IPS-20b (cell line): ENCODE results near the gene AFG1L.
"Not testable (repeated sequence)": the region's sequence is repeated elsewhere in the genome, so short reads cannot be mapped to it uniquely, and the experiment has no call there.

Experiments used
- H3K27ac ChIP-seq: one replicate; pipeline ENCODE4 v1.5.1; 2013; ENCODE audit warnings: low read length
- H3K27me3 ChIP-seq: 2 replicates; pipeline ENCODE4 v1.6.1; 2013; ENCODE audit warnings: mild to moderate bottlenecking, low read length, inconsistent platforms; ENCODE audit not compliant: insufficient read depth
- H3K36me3 ChIP-seq: 2 replicates; pipeline ENCODE4 v1.6.1; 2013; ENCODE audit warnings: low read depth, mild to moderate bottlenecking, inconsistent platforms, low read length, moderate library complexity; ENCODE audit not compliant: insufficient read depth
- H3K4me1 ChIP-seq: 2 replicates; pipeline ENCODE4 v1.6.1; 2013; ENCODE audit warnings: mild to moderate bottlenecking, control low read depth, inconsistent platforms, low read length, moderate library complexity; ENCODE audit not compliant: insufficient read depth
- H3K4me3 ChIP-seq: 2 replicates; pipeline ENCODE4 v1.5.1; 2013; ENCODE audit warnings: mild to moderate bottlenecking, low read length, inconsistent platforms
- H3K9ac ChIP-seq: 2 replicates; pipeline ENCODE4 v1.6.1; 2013; ENCODE audit warnings: low read depth, mild to moderate bottlenecking, inconsistent platforms, low read length, moderate library complexity
- H3K9me3 ChIP-seq: 2 replicates; pipeline ENCODE4 v1.6.1; 2013; ENCODE audit warnings: mild to moderate bottlenecking, low read depth, low read length, inconsistent platforms; ENCODE audit not compliant: insufficient read depth

The AFG1L gene

GRCh38 chr6:108330221-108330785 lies 35.4 kb downstream of the AFG1L start:
- H3K4me3 ChIP-seq, H3K27ac ChIP-seq, H3K36me3 ChIP-seq, H3K9me3 ChIP-seq, H3K4me1 ChIP-seq, H3K27me3 ChIP-seq, H3K9ac ChIP-seq: not testable (repeated sequence)

GRCh38 chr6:108330806-108331205 lies 36.0 kb downstream of the AFG1L start:
- Histone ChIP-seq H3K4me3 (no peak overlapping the region), H3K9ac (no peak overlapping the region), H3K27me3 (no peaks in the 10 kb centered on the region), H3K9me3 (no peaks in the 10 kb centered on the region), H3K27ac (no peak overlapping the region), H3K4me1 (no peaks in the 10 kb centered on the region), H3K36me3 (no peaks in the 10 kb centered on the region)

- no peak overlapping the region for H3K4me3 ChIP-seq
- no peaks in the 10 kb centered on the region for H3K4me1 ChIP-seq
- no peak overlapping the region for H3K9ac ChIP-seq
- no peaks in the 10 kb centered on the region for H3K36me3 ChIP-seq
- H3K27ac ChIP-seq = no peak overlapping the region
- H3K9me3 ChIP-seq = no peaks in the 10 kb centered on the region
- no peaks in the 10 kb centered on the region for H3K27me3 ChIP-seq
Observed at GRCh38 chr6:108331982-108332381, 37.1 kb downstream of the AFG1L start.

- Histone ChIP-seq H3K36me3 (no peaks in the 10 kb centered on the region), H3K4me1 (no peaks in the 10 kb centered on the region), H3K4me3 (no peak overlapping the region), H3K9ac (no peak overlapping the region), H3K27ac (no peak overlapping the region), H3K27me3 (no peaks in the 10 kb centered on the region), H3K9me3 (no peaks in the 10 kb centered on the region)
Observed at GRCh38 chr6:108336971-108337370, 42.1 kb downstream of the AFG1L start.

- Histone ChIP-seq H3K9ac (no peak overlapping the region), H3K4me1 (no peaks in the 10 kb centered on the region), H3K36me3 (no peaks in the 10 kb centered on the region), H3K4me3 (no peak overlapping the region), H3K27me3 (no peaks in the 10 kb centered on the region), H3K9me3 (no peaks in the 10 kb centered on the region), H3K27ac (no peak overlapping the region)
Observed at GRCh38 chr6:108337721-108338120, 42.9 kb downstream of the AFG1L start.

- Histone ChIP-seq H3K27ac (no peak overlapping the region), H3K9ac (no peak overlapping the region), H3K4me1 (no peaks in the 10 kb centered on the region), H3K27me3 (no peaks in the 10 kb centered on the region), H3K4me3 (no peak overlapping the region), H3K9me3 (no peaks in the 10 kb centered on the region), H3K36me3 (no peaks in the 10 kb centered on the region)
Observed at GRCh38 chr6:108341372-108341771, 46.5 kb downstream of the AFG1L start.

- Histone ChIP-seq H3K27me3 (no peaks in the 10 kb centered on the region), H3K9me3 (no peaks in the 10 kb centered on the region), H3K4me3 (no peak overlapping the region), H3K9ac (no peak overlapping the region), H3K4me1 (no peaks in the 10 kb centered on the region), H3K27ac (no peak overlapping the region), H3K36me3 (no peaks in the 10 kb centered on the region)
Observed at GRCh38 chr6:108343894-108344293, 49.0 kb downstream of the AFG1L start.

- Histone ChIP-seq H3K4me3 (no peak overlapping the region), H3K9me3 (no peaks in the 10 kb centered on the region), H3K4me1 (no peaks in the 10 kb centered on the region), H3K36me3 (no peaks in the 10 kb centered on the region), H3K27ac (no peak overlapping the region), H3K9ac (no peak overlapping the region), H3K27me3 (no peaks in the 10 kb centered on the region)
Observed at GRCh38 chr6:108348655-108349349, 53.9 kb downstream of the AFG1L start.

- Histone ChIP-seq H3K9me3 (no peaks in the 10 kb centered on the region), H3K4me3 (no peak overlapping the region), H3K36me3 (no peaks in the 10 kb centered on the region), H3K9ac (no peak overlapping the region), H3K27me3 (no peaks in the 10 kb centered on the region), H3K27ac (no peak overlapping the region), H3K4me1 (no peaks in the 10 kb centered on the region)
Observed at GRCh38 chr6:108350528-108350927, 55.7 kb downstream of the AFG1L start.

- no peaks in the 10 kb centered on the region for H3K36me3 ChIP-seq
- H3K9ac ChIP-seq = no peak overlapping the region
- no peaks in the 10 kb centered on the region for H3K9me3 ChIP-seq
- H3K4me3 ChIP-seq = no peak overlapping the region
- H3K27ac ChIP-seq = no peak overlapping the region
- no peaks in the 10 kb centered on the region for H3K4me1 ChIP-seq
- H3K27me3 ChIP-seq = no peaks in the 10 kb centered on the region
Observed at GRCh38 chr6:108353853-108354252, 59.0 kb downstream of the AFG1L start.

GRCh38 chr6:108355120-108355519 lies 60.3 kb downstream of the AFG1L start:
- H3K9me3 ChIP-seq = no peaks in the 10 kb centered on the region
- no peaks in the 10 kb centered on the region for H3K4me1 ChIP-seq
- H3K27ac ChIP-seq = no peak overlapping the region
- no peak overlapping the region for H3K4me3 ChIP-seq
- no peaks in the 10 kb centered on the region for H3K27me3 ChIP-seq
- H3K9ac ChIP-seq = no peak overlapping the region
- no peaks in the 10 kb centered on the region for H3K36me3 ChIP-seq

GRCh38 chr6:108355890-108356289 lies 61.0 kb downstream of the AFG1L start:
- Histone ChIP-seq H3K27me3 (no peaks in the 10 kb centered on the region), H3K36me3 (no peaks in the 10 kb centered on the region), H3K4me3 (no peak overlapping the region), H3K9ac (no peak overlapping the region), H3K27ac (no peak overlapping the region), H3K4me1 (no peaks in the 10 kb centered on the region), H3K9me3 (no peaks in the 10 kb centered on the region)
